IMR-90 (cell line): ENCODE measurements around the gene ALDH7A1.

ENCODE experiments used
- BHLHE40 ChIP-seq: fragments of 150-350 bp; IDR thresholded peaks from 2 replicates; pipeline ENCODE4 v1.6.1; 2016; ENCODE audit warnings: mild to moderate bottlenecking, low read depth, low read length
- CTCF ChIP-seq: conservative IDR thresholded peaks from 2 replicates; pipeline ENCODE4 v1.5.1; 2012; ENCODE audit warnings: mild to moderate bottlenecking, low read depth, low read length, improper control_type of control experiment
- ELK1 ChIP-seq: fragments of 150-350 bp; IDR thresholded peaks from 2 replicates; pipeline ENCODE4 v1.6.1; 2016; ENCODE audit warnings: low read depth, mild to moderate bottlenecking, low read length, moderate library complexity, borderline replicate concordance
- MAZ ChIP-seq: IDR thresholded peaks from 2 replicates; pipeline ENCODE4 v1.6.1; 2012; ENCODE audit warnings: low read depth, mild to moderate bottlenecking, low read length, improper control_type of control experiment, moderate library complexity, borderline replicate concordance
- MXI1 ChIP-seq: IDR thresholded peaks from 2 replicates; pipeline ENCODE4 v1.6.1; 2012; ENCODE audit warnings: low read depth, mild to moderate bottlenecking, low read length, moderate library complexity, borderline replicate concordance
- POLR2A ChIP-seq: IDR thresholded peaks from 2 replicates; pipeline ENCODE4 v1.6.1; 2012; ENCODE audit warnings: mild to moderate bottlenecking, low read depth, low read length
- RFX5 ChIP-seq: IDR thresholded peaks from 2 replicates; pipeline ENCODE4 v1.8.0; 2012; ENCODE audit warnings: low read depth, mild to moderate bottlenecking, low read length, moderate library complexity
- SMC3 ChIP-seq: fragments of 150-350 bp; IDR thresholded peaks from 2 replicates; pipeline ENCODE4 v1.6.1; 2016; ENCODE audit warnings: low read depth, mild to moderate bottlenecking, antibody characterized with exemption, low read length, moderate library complexity

GRCh38 chr5:126613941-126614592, 19.0 kb upstream of the ALDH7A1 start:
- TF ChIP-seq BHLHE40, result no peak
- TF ChIP-seq CTCF, result no peak
- no peak for TF ChIP-seq MAZ
- TF ChIP-seq MXI1, result no peak
- no peak for TF ChIP-seq ELK1
- no peak for TF ChIP-seq POLR2A
- no peak for TF ChIP-seq SMC3
- TF ChIP-seq RFX5, result no peak
